Embryonic facial prominence (tissue), 1 donor: ENCODE measurements around the gene SPA17.

Source experiments
- DNase-seq: peaks from one replicate; pipeline ENCODE4 v3.0.0-alpha.2; 2016; ENCODE audit errors: extremely low spot score

SPA17 gene

GRCh38 chr11:124724979-124725718 lies 51.4 kb downstream of the SPA17 start:
- DNase-seq: no peak

DNA sequence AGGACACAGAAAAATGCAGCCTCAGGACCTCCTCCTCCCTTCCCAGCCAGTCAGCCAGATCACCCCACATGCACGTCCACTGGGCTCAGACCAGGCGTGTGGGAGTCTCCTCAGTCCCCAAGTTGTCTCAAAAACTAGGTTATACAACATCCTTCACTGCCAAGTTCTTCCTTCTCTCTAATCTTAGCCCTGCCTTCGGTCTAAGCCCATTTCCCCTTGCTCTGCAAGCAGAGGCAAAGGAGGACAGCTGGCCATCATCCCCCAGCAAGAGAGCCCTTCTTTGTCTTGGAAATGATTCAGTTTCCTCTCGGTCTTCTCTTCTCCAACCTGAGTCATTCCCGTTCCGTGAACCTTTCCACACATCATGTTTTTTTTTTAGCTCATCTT lies 52.0 kb downstream of the SPA17 start:
- DNase-seq: no peak

DNA sequence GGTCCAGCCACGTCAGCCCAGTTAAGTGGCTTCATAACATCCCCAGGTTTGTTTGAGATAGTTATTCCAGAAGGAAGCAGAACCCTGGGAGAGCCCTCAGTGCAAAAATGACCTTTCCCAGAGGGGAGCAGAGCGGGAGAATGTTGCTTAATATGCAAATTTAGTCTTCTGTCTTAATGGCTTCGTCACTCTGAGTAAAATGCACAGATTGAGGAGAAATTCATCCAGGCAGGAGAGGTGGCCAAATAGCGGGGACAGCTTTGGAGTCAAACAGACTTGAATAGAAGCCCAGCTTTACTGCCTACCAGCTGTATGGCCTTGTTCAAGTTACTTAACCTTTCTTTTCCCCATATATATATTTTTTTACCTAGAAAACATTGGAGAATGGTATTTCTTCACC lies 53.8 kb downstream of the SPA17 start:
- DNase-seq: no peak

DNA sequence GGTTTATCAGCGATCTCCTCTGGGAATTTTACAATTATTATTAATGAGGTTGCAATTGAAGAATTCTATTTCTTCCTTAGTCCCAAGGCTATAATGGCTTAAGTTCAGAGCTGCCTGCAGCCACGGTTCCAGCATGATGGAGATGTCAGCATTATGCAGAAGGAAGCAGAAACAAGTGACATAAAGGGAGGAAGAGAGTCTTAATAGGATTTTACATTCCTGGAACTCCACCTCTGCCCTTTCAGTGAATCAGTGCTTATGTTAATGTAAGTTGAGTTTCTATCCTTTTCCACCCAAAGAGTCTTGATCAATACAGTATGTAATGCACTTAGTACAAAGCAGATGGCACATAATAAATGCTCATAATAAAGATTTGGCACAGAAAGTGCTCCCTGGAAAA lies 54.4 kb downstream of the SPA17 start:
- no peak for DNase-seq

GRCh38 chr11:124729571-124729970 lies 55.9 kb downstream of the SPA17 start:
- no peak for DNase-seq

DNA sequence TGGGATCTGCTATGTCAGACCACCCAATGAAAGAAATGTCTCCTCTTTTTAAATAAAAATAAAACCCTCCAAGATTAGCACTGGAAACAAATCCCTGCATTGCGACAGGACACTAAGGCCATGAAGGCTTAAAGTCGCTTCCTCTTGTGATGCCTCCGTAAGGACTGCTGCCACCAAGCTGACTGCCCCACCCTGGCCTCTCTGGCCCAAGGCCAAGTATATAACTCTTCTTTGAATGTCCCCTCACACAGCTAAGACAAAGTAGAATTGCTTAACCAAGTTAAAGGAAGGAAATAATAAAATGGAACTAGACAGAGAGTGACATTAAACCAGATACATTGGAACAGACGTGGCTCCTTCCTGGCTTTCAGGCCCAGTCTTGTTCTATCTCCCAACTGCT lies 58.5 kb downstream of the SPA17 start:
- no peak for DNase-seq

- DNase-seq: no peak
Observed at GRCh38 chr11:124736736-124737135, 63.0 kb downstream of the SPA17 start.

DNA sequence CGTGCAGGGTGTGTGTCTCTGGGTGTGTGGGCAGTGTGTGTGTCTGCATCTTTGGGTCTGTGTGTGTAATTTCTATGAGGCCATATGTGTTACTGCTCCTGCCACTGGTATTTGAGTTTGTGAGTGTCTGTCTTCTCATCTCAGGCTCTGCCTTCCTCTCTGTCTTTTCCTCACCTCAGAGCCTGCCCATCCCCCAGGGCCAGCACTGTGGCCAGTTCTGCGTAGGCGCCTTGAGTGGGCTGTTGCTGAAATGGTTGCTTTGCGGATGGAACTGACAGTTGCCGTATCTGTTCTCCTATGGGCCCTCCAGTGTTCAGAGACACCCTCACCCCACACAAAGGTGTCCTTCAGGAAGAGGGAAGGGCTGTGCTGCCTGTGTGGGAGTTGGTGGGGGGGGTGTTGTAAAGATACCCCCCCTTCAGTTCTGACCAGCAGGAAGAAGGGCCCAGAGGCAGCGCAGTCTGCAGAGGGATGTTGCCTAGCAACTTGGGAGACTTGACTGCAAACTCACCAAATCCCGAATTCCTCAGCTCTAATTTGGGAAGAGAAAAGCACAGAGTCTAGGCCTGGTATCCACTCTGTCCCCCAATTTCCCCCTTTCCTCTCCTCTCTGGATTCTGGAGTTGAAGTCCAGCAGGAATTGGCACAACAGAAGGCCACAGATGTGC lies 64.1 kb downstream of the SPA17 start:
- no peak for DNase-seq

- no peak for DNase-seq
Observed at GRCh38 chr11:124738713-124739478, 65.2 kb downstream of the SPA17 start.

DNA sequence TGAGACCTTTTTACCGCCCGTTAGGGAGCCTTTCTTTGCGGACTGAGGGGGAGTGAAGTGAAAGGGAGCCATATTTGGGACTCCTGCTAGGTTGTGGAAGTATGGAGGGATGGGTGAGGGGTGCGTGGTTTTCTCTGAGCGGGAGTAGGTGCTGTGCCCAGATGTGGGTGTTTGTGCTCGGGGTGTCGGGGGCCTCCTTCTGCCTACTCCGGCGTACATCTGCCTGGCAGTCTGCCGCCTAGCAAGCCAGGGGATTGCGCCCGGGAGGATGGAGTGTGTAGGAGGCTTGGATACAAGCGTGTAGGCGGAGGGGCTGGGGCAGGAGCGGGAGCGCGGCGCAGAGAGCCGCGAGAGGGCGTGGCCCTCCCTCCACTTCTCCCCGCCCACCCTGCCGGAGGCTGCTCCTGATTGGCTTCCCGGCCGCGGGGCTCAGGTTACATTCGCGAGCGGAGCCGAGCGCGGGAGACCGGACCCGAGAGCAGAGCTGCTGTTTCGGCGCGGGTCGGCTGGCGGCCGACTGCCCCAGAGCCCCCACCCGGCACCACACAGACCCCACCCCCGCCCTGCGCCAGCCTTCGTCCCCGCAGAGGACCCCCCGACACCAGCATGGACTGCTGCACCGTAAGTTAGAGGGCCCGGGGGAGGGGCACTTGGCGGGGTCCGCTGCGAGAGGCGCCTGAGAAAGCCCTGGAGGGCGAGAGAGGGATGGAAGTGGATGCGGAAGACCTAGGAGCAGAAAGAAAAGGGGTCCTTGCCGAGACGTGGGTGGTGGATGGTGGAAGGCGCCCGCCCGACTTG lies 66.0 kb downstream of the SPA17 start, which contains the start of gene NRGN:
NRGN (plus strand) TSS at position 464 of the 798 bp plus-strand sequence; CDS start at position 607, 143 bp downstream.
- DNase-seq: peak; percentile 84

DNA sequence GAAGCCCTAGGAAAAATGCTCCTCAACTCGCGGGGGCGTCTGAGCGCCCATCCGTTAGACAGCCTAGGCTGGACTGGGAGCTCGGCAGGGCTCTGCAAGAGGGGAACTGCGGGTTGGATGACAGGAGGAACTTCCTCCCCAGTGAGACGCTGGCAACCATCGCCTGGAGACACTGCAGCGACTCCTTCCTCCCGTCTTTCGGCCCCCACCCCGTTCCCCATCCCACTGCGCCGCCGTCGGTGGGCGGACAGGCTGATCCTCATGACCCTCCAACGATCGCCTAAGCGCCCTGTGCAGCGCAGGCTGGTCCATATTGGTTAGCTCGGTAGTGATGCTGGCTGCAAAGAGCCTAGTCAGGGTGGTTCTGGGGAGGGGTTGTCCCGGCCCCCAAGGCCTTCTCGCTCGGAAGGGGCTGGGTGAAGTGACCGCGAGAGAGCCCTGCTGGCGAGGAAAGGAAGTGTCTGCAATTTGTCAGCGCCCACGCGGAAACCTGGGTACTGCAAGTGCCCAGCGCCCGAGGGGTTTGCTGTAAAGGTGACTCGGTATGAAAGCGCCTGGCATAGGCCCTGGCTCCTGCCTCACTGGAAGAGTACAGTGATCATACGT lies 66.7 kb downstream of the SPA17 start:
- DNase-seq: no peak

- no peak for DNase-seq
Observed at GRCh38 chr11:124742555-124742954, 68.9 kb downstream of the SPA17 start.

- no peak for DNase-seq
Observed at GRCh38 chr11:124743050-124743449, 69.3 kb downstream of the SPA17 start.

DNA sequence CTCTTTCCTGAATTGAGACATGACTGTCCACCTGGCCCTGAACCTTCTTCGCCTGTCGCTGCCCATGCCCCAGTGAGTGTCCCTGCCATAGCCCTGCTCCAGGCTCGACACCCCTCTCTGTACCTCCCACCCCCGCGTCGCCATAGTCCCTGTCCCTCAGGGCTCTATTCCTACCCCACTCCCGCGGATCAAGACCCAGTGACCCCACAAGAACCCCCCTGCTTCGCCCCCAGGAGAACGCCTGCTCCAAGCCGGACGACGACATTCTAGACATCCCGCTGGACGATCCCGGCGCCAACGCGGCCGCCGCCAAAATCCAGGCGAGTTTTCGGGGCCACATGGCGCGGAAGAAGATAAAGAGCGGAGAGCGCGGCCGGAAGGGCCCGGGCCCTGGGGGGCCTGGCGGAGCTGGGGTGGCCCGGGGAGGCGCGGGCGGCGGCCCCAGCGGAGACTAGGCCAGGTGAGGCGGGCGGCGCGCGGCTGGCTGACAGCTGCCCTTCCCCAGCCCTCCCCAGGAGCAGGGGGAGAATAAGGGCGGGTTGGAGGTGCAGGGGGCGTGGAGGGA lies 71.6 kb downstream of the SPA17 start:
- no peak for DNase-seq

- no peak for DNase-seq
Observed at GRCh38 chr11:124745835-124746620, 72.3 kb downstream of the SPA17 start.

GRCh38 chr11:124746621-124747243 lies 73.0 kb downstream of the SPA17 start:
- no peak for DNase-seq
